ENCODE data around the gene UBR4. TPM values are rescaled to one million over a fixed set of nuclear protein-coding genes. Genes with fewer than 3 reads are reported as not detected.
A peak's percentile ranks its signal among the peaks of the same experiment; 100 is the strongest.

UBR4 gene
- total RNA-seq, 4 donors from 2014 or later: 193 to 292 (median 229) TPM

DNA sequence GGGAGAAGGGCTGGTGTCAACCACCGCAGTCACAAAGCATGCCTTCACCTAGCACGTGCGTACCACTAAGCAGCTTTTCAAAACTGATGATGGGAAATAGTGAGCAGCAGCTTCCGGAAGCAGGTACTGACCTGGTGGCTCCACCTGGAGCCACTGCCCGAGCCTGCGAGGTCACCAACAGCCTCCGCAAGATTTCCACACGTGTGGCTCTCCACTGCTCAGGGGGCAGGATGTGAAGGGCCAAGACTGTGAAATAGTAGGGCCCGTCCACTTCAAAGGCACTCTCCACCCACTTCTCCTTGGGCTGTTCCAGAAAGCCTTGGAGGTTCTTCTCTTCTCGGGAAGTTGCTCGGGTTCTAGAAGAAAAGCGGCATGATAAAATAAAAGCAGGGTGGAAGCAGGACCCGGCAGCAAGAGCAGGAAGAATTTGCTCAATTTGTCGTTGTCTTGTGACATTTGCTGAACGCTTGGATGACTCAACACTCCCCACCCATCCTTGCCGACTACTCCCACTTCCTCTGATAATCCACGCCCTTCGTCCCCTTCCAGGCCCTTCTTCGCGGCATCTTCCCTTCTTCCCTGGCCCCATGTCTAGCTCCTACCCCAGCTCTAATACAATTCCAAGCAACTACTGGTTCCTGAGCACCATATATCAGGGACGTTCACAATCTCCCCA, 128.7 kb downstream of the UBR4 start:
- peak in 2 of 3 donors; percentile 57 to 75 for DNase-seq
- peak overlapping the region in 1 of 4 donors; percentile 8 for H3K4me3 ChIP-seq
- peaks cover 0 to 97% (median 3%) of the 10 kb centered on the region in 3 donors for H3K36me3 ChIP-seq
- TF ChIP-seq CTCF (IDR thresholded peaks at IDR 0.05) (no peak), POLR2A (IDR thresholded peaks at IDR 0.05) (no peak)
- H3K9me3 ChIP-seq: no peaks in the 10 kb centered on the region
- H3K27me3 ChIP-seq: no peaks in the 10 kb centered on the region
- peak overlapping the region in 2 of 4 donors; percentile 56 to 84 for H3K27ac ChIP-seq
- H3K4me1 ChIP-seq: peaks cover 0 to 28% (median 0%) of the 10 kb centered on the region in 4 donors

DNA sequence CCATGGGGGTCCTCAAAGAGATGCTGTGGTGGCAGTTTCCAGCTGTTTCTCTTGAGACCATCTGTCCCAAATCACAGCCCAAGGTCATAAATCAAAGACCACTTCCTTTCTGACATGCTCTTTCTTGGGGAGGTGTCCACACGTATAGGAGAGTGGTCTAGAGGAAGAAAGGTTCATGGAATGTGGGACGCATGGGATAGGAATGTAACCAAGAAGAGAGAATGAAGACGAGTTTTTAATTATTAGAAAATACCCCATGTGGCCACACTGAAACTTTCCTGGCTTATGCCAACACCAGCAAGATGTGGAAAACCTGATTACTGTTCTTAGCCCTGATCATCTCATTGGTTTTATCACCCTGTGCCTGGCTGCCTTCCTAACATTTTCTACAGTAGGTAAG, 129.3 kb downstream of the UBR4 start:
- H3K27ac ChIP-seq: peak overlapping the region in 1 of 4 donors; percentile 84

GRCh38 chr1:19079541-19080472, 130.3 kb downstream of the UBR4 start:
- peaks cover 0 to 38% (median 2%) of the 10 kb centered on the region in 4 donors for H3K4me1 ChIP-seq
- peak overlapping the region in 3 of 4 donors; percentile 14 to 84 (median 28) for H3K27ac ChIP-seq
- DNase-seq: peak in 1 of 3 donors; percentile 56

More for the DNA sequence above, 129.3 kb downstream of the UBR4 start:
- DNase-seq: no peak
- H3K9me3 ChIP-seq: no peaks in the 10 kb centered on the region
- no peaks in the 10 kb centered on the region for H3K27me3 ChIP-seq
- peaks cover 0 to 32% (median 0%) of the 10 kb centered on the region in 4 donors for H3K4me1 ChIP-seq
- peak overlapping the region in 1 of 4 donors; percentile 8 for H3K4me3 ChIP-seq
- no peak for TF ChIP-seq CTCF (IDR thresholded peaks at IDR 0.05)
- TF ChIP-seq POLR2A (IDR thresholded peaks at IDR 0.05): no peak
- peaks cover 0 to 97% (median 2%) of the 10 kb centered on the region in 3 donors for H3K36me3 ChIP-seq

DNA sequence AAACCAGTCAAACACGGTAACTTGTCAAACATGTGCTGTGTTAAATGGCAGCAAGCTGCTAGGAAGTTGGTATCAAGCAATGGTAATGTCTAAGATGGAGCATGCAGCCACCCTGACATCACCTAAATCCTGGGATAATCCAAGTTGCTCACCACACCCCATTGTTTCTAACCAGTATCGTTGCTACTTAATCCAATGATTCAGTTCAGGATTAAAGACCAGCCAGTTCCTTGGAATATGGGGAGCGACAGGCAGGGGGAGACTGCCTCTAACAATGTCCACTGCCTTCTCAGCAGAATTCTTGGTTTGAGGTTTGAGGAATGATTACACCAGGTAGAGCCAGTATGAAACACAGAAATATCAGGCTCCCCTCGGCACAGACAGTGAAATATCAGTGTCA, 131.5 kb downstream of the UBR4 start:
- peaks cover 0 to 42% (median 5%) of the 10 kb centered on the region in 4 donors for H3K4me1 ChIP-seq
- H3K27ac ChIP-seq: no peak overlapping the region
- TF ChIP-seq CTCF (IDR thresholded peaks at IDR 0.05) (no peak), POLR2A (IDR thresholded peaks at IDR 0.05) (no peak)
- H3K9me3 ChIP-seq: no peaks in the 10 kb centered on the region
- H3K36me3 ChIP-seq: peaks cover 0 to 97% (median 0%) of the 10 kb centered on the region in 3 donors
- no peak overlapping the region for H3K4me3 ChIP-seq
- DNase-seq: no peak
- no peaks in the 10 kb centered on the region for H3K27me3 ChIP-seq

More at GRCh38 chr1:19079541-19080472, 130.3 kb downstream of the UBR4 start:
- Histone ChIP-seq H3K9me3 (no peaks in the 10 kb centered on the region), H3K4me3 (peak overlapping the region in 1 of 4 donors; percentile 4), H3K36me3 (peaks cover 0 to 97% (median 0%) of the 10 kb centered on the region in 3 donors), H3K27me3 (no peaks in the 10 kb centered on the region)
- no peak for TF ChIP-seq POLR2A (IDR thresholded peaks at IDR 0.05)
- TF ChIP-seq CTCF (IDR thresholded peaks at IDR 0.05): no peak

DNA sequence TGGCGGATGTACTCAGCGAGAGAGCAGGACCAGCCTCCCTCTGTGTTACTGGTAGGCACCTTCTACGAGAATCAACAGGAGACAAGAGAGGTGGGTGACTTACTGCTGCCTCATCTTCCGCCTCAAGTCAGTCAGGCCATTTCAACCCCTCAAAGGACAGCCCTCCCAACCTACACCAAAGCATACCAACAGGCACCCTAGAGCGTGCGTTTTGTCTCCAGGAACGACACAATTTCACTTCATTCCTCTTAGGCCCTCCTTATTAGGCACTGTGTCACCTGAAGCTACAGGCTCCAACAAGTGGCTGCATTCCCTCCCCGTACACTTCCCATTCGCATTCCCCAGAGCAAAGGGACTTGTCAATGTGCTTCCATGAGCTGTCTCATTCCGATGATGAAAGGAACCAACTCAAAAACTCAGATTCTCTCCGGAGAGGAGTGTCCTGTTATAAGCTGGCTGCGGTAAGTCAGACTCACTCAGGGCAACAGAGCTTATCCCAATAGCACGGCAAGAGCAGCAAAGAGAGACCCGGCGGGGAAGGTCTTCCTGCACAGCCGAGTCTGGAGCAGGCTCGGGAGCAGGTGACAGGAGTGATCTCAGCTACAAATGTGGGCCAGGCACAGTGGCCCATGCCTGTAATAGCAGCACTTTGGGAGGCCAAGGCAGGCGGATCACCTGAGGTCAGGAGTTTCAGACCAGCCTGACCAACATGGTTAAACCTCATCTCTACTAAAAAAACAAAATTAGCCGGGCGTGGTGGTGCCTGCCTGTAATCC, 133.0 kb downstream of the UBR4 start:
- no peak for DNase-seq
- Histone ChIP-seq H3K36me3 (peaks cover 0 to 92% (median 0%) of the 10 kb centered on the region in 3 donors), H3K4me3 (no peak overlapping the region), H3K27ac (no peak overlapping the region), H3K4me1 (peaks cover 0 to 46% (median 5%) of the 10 kb centered on the region in 4 donors), H3K9me3 (no peaks in the 10 kb centered on the region), H3K27me3 (no peaks in the 10 kb centered on the region)
- TF ChIP-seq POLR2A (IDR thresholded peaks at IDR 0.05) (no peak), CTCF (IDR thresholded peaks at IDR 0.05) (no peak)

Measured in Peyer's patch (tissue), 4 donors.